Tibial nerve (tissue), 4 donors: ENCODE data around the gene TOM1L1. TPM values are rescaled to one million over a fixed set of nuclear protein-coding genes. Genes with fewer than 3 reads are reported as not detected.

Source experiments
- DNase-seq, 2 donors: peaks; one replicate each; pipeline ENCODE4 v3.0.0-alpha.2; 2019; ENCODE audit warnings: low spot score in 2 of 2
- H3K27ac ChIP-seq, 4 donors: fragments of 200-600 bp; sonication (generic) in 3 of 4; one replicate each; pipeline ENCODE4 v1.5.1; 2017 to 2019; ENCODE audit warnings: mild to moderate bottlenecking in 1 of 4
- H3K27me3 ChIP-seq, 2 donors: fragments of 200-600 bp; sonication (generic) in 1 of 2; one replicate each; pipeline versions ENCODE4 v1.5.1 to v1.6.0; 2017 to 2019
- H3K36me3 ChIP-seq, 3 donors: fragments of 200-600 bp; sonication (generic); one replicate each; pipeline ENCODE4 v1.5.1; 2018 to 2019
- H3K4me1 ChIP-seq, 4 donors: fragments of 200-600 bp; sonication (generic) in 3 of 4; one replicate each; pipeline ENCODE4 v1.5.1; 2017 to 2019
- H3K4me3 ChIP-seq, 4 donors: fragments of 200-600 bp; sonication (generic) in 3 of 4; one replicate each; pipeline ENCODE4 v1.5.1; 2017 to 2019; ENCODE audit warnings: mild to moderate bottlenecking in 1 of 4, moderate library complexity in 1 of 4
- H3K9me3 ChIP-seq, 4 donors: fragments of 200-600 bp; sonication (generic) in 3 of 4; one replicate each; pipeline ENCODE4 v1.5.1; 2017 to 2019
- EP300 ChIP-seq, 2 donors: sonication (generic); formaldehyde crosslinking; IDR thresholded peaks; one replicate each; pipeline ENCODE4 v1.6.1; 2017; ENCODE audit warnings: antibody characterized with exemption in 2 of 2, mild to moderate bottlenecking in 1 of 2
- POLR2A ChIP-seq, 2 donors: fragments of 450-650 bp; IDR thresholded peaks; one replicate each; pipeline ENCODE4 v1.6.1; 2017; ENCODE audit warnings: antibody characterized with exemption in 2 of 2, mild to moderate bottlenecking in 2 of 2, moderate library complexity in 2 of 2
- WGBS, 2 donors: methylation state at CpG; one replicate each; pipeline ENCODE4 v1.1.5; 2018; 5-methylcytosine and 5-hydroxymethylcytosine counted together
- total RNA-seq, 4 donors: library from RNA; depleted of rRNA; stranded (reverse); fragments of >200 nt; gene quantifications; one replicate each; pipeline ENCODE4 v1.1.0, GENCODE V29; 2016
- TF ChIP-seq, protein P1 (sequence below), 5 experiments: fragments of 200-600 bp in 3 of 5; fragments of 450-650 bp in 2 of 5; sonication (generic) in 3 of 5; IDR thresholded peaks; one replicate each; pipeline ENCODE4 v1.5.1; 2016 to 2019; ENCODE audit warnings: antibody characterized with exemption in 5 of 5, mild to moderate bottlenecking in 3 of 5, moderate library complexity in 2 of 5

TOM1L1 gene, protein sequence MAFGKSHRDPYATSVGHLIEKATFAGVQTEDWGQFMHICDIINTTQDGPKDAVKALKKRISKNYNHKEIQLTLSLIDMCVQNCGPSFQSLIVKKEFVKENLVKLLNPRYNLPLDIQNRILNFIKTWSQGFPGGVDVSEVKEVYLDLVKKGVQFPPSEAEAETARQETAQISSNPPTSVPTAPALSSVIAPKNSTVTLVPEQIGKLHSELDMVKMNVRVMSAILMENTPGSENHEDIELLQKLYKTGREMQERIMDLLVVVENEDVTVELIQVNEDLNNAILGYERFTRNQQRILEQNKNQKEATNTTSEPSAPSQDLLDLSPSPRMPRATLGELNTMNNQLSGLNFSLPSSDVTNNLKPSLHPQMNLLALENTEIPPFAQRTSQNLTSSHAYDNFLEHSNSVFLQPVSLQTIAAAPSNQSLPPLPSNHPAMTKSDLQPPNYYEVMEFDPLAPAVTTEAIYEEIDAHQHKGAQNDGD
- total RNA-seq, result 10 to 100 TPM in 3 of 4 donors, 1 to 10 TPM in 1; 8.6 to 27.4 (median 17.1) TPM

DNA sequence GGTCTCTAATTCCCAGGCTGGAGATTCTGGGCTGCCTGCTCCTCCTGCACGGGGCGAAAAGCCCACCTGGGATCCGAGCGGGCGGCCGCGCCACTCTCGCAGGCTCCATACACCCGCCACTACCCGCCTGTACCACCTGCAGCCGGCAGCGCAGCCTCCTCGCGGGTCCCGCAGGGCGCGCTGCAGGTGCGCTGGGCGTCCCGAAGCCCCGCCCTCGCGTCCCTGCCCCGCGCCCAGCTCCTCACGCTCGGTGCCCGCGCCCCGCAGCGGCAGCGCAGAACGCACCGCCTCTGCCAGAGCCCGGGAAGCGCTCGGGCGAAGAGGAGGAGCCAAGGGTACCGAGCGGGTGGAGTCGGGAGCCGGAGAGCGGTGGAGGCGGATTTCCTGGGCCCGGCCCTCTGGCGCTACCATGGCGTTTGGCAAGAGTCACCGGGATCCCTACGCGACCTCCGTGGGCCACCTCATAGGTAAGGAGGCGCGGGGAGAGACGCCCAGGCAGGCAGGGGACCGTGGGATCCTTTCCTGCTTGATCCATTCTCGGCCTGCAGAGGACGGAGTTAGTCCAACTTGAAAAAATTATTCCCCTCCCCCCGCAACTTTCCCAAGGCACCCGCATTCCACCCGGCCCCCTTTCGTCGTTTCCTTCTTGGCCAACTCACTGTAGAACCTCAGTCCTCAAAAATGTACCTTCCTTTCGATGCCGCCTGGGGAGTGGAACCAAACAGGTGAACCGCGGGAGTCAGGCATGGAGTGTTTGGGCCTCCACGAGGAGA lies at the start of gene TOM1L1:
TSS of gene TOM1L1 (plus strand) at position 396 of the 773 bp plus-strand sequence. CDS start at position 410, 14 bp downstream.
- WGBS, 2 donors, result 2 to 6% methylated on average over 35 to 66 of the region's 67 CpGs
- no peaks in the 10 kb centered on the region for H3K9me3 ChIP-seq
- H3K27ac ChIP-seq, result peak within 1 kb of the TSS in 2 of 4 donors; percentile 49 to 55
- H3K36me3 ChIP-seq, result no peaks in the 10 kb centered on the region
- H3K4me1 ChIP-seq, result peaks cover 0 to 21% (median 0%) of the 10 kb centered on the region in 4 donors
- TF ChIP-seq POLR2A (IDR thresholded peaks at IDR 0.05), result no peak
- TF ChIP-seq, protein P1, sequence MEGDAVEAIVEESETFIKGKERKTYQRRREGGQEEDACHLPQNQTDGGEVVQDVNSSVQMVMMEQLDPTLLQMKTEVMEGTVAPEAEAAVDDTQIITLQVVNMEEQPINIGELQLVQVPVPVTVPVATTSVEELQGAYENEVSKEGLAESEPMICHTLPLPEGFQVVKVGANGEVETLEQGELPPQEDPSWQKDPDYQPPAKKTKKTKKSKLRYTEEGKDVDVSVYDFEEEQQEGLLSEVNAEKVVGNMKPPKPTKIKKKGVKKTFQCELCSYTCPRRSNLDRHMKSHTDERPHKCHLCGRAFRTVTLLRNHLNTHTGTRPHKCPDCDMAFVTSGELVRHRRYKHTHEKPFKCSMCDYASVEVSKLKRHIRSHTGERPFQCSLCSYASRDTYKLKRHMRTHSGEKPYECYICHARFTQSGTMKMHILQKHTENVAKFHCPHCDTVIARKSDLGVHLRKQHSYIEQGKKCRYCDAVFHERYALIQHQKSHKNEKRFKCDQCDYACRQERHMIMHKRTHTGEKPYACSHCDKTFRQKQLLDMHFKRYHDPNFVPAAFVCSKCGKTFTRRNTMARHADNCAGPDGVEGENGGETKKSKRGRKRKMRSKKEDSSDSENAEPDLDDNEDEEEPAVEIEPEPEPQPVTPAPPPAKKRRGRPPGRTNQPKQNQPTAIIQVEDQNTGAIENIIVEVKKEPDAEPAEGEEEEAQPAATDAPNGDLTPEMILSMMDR (IDR thresholded peaks at IDR 0.05), result peak in 1 of 5 experiments; percentile 22
- DNase-seq, result peak in 1 of 2 donors; percentile 15
- peak within 1 kb of the TSS; percentile 23 to 59 (median 36) for H3K4me3 ChIP-seq
- H3K27me3 ChIP-seq, result peaks cover 0 to 5% of the 10 kb centered on the region in 2 donors

DNA sequence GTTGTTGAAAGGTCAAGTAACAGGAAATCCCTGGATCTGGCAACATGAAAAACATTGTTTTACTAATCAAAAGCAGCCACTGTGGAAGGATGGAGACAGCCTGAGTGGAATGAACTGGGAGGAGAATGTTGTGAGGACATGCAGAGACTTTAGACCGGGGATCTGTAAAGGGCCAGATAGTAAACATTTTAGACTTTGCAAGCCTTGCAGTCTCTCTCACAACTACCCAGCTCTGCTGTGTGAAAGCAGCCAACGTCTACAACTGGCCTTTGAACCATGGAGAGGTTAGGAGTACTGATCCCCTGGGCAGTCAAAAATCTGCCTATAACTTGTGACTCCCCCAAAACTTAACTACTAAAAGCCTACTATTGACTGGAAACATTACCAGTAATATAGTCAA lies 41.5 kb upstream of the TOM1L1 start:
- TF ChIP-seq, protein P1 (IDR thresholded peaks at IDR 0.05), result no peak
- no peak for TF ChIP-seq EP300 (IDR thresholded peaks at IDR 0.05)
- no peak for TF ChIP-seq POLR2A (IDR thresholded peaks at IDR 0.05)
- WGBS, 2 donors, result 15 to 17% methylated on average over 2 of the region's 2 CpGs
- Histone ChIP-seq H3K36me3 (no peaks in the 10 kb centered on the region), H3K4me3 (no peak overlapping the region), H3K4me1 (no peaks in the 10 kb centered on the region), H3K27me3 (no peaks in the 10 kb centered on the region), H3K9me3 (no peaks in the 10 kb centered on the region), H3K27ac (no peak overlapping the region)
- no peak for DNase-seq

DNA sequence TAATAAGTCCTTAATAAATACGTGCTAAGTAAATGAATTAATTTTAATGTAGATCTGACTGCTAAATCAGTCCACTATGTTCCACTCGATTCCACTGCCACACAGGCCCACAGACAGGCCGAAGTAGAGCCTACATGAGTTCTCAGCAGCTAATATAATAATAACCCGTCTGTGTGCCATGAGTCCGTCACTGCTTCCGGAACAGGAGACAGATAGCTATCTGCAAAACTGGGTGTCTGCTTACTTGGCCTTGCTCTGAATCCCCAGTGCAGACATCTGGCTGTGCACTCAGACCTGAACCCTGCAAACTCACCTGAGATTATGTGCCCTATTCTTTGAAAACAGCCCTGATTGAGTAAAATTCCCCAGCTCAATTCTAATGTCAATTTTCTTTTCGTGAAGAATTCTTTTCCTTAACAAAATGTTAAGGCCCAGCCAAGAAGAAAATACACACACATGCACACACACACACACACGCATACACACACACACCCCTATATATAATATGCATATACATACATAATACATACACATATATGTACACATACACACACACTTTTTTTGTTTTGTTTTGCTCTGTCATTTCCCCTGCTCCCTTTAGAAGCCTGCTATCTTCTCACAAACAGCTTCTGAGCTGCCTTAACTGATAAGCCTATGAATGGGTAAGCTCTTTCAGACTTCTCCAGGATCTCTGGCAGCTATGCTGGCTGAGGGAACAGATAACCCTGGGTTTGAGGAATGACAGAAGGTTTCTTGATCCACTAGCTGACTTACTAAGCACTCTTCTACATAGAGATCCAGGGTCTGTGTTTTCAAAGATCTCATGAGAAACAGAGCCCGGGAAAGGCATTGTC lies 39.8 kb upstream of the TOM1L1 start:
- H3K4me1 ChIP-seq, result peaks cover 0 to 5% (median 0%) of the 10 kb centered on the region in 4 donors
- no peak overlapping the region for H3K4me3 ChIP-seq
- TF ChIP-seq, protein P1 (IDR thresholded peaks at IDR 0.05), result no peak
- TF ChIP-seq POLR2A (IDR thresholded peaks at IDR 0.05) (no peak), EP300 (IDR thresholded peaks at IDR 0.05) (no peak)
- no peak for DNase-seq
- WGBS, 2 donors, result 90 to 91% methylated on average over 9 of the region's 9 CpGs
- H3K27me3 ChIP-seq, result no peaks in the 10 kb centered on the region
- H3K36me3 ChIP-seq, result no peaks in the 10 kb centered on the region
- H3K9me3 ChIP-seq, result no peaks in the 10 kb centered on the region
- no peak overlapping the region for H3K27ac ChIP-seq

DNA sequence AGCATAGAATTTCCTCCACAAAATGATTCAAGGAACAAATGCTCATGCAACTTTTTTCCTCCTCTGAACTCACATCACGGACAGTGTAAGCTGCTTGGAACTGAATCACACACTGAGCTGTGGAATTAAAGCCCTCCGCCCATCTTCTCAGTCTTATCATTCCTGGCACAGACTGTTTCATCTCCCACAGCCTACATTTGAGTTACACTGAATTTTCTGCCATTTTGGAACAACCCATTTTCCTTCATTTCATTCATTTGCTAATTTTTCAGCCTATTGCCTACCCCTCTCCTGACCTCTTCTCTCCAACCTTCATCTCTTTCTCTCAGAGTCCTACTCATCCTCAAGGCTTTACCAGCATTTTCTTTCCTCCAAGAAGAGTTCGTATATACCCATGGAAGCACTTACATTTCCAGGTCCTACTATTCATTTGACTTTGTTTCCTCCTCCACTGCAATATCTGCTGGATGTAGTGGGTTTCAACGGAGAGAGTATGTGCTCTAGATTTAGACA lies 39.1 kb upstream of the TOM1L1 start:
- TF ChIP-seq, protein P1 (IDR thresholded peaks at IDR 0.05), result no peak
- no peak for TF ChIP-seq POLR2A (IDR thresholded peaks at IDR 0.05)
- TF ChIP-seq EP300 (IDR thresholded peaks at IDR 0.05), result no peak
- 85 to 88% methylated on average over 4 of the region's 4 CpGs for WGBS, 2 donors
- no peak for DNase-seq

More for the DNA sequence above, 39.1 kb upstream of the TOM1L1 start:
- no peaks in the 10 kb centered on the region for H3K9me3 ChIP-seq
- H3K27me3 ChIP-seq, result no peaks in the 10 kb centered on the region
- no peak overlapping the region for H3K27ac ChIP-seq
- peaks cover 0 to 5% (median 0%) of the 10 kb centered on the region in 4 donors for H3K4me1 ChIP-seq
- no peaks in the 10 kb centered on the region for H3K36me3 ChIP-seq
- H3K4me3 ChIP-seq, result no peak overlapping the region
